ENCODE data around the gene KIF12. TPM values are rescaled to one million over a fixed set of nuclear protein-coding genes. Genes with fewer than 3 reads are reported as not detected.

Gene KIF12
- total and polyA plus RNA-seq, 9 donors = 0.54 to 17.8 (median 2.0) TPM; not detected in 1

DNA sequence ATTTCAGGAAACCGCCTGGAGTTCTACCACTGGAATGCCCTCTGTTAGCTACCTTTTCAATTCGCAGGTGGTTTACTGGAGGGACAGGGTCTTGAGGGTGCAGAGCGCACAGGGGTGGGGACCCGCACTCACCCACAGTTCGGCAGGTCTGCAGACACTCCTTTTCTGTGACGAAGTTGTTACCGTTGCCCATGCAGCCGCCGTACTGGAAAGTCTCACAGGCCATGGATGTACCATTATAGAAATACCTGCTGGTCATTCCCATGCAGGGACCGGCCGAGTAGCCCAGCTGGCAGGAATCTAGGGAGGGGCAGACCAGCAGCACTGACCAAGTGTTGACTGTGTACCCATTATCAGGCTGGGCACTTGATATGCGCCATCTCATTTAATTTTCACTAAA is 37.8 kb downstream of the KIF12 start:
- intact Hi-C loops (cut with DNase I) = no loop called here
- Histone ChIP-seq H3K4me1 (ENCODE audit: insufficient read depth) (peaks cover 15% of the 10 kb centered on the region), H3K36me3 (no peaks in the 10 kb centered on the region), H3K4me3 (no peak overlapping the region), H3K9me3 (no peaks in the 10 kb centered on the region), H3K27me3 (no peaks in the 10 kb centered on the region), H3K27ac (no peak overlapping the region)
- DNase-seq = peak in 1 of 5 donors; percentile 6
- TF ChIP-seq, protein P1, sequence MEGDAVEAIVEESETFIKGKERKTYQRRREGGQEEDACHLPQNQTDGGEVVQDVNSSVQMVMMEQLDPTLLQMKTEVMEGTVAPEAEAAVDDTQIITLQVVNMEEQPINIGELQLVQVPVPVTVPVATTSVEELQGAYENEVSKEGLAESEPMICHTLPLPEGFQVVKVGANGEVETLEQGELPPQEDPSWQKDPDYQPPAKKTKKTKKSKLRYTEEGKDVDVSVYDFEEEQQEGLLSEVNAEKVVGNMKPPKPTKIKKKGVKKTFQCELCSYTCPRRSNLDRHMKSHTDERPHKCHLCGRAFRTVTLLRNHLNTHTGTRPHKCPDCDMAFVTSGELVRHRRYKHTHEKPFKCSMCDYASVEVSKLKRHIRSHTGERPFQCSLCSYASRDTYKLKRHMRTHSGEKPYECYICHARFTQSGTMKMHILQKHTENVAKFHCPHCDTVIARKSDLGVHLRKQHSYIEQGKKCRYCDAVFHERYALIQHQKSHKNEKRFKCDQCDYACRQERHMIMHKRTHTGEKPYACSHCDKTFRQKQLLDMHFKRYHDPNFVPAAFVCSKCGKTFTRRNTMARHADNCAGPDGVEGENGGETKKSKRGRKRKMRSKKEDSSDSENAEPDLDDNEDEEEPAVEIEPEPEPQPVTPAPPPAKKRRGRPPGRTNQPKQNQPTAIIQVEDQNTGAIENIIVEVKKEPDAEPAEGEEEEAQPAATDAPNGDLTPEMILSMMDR (IDR thresholded peaks at IDR 0.05) = no peak
- 93 to 98% (median 94%) methylated on average over 12 of the region's 12 CpGs for WGBS, 3 donors

DNA sequence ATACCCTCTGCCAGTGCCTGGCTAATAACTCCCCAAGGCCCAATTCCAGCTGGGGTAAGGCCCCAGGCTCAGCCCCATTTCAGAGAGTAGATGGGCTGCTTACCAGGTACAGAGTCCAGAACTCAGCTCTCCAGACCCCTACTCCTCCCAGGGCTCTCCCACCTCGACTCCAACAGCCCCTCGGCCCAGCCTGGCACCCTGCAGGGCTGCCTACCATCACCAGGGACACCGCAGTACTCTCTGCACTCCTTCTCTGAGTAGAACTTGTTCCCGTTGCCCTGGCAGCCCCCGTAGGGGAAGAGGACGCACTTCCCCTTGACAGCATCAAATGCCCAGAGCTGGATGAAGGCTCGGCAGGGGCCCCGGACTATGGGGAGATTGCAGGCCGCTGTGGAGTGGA is 38.4 kb downstream of the KIF12 start:
- TF ChIP-seq, protein P1 (IDR thresholded peaks at IDR 0.05) = no peak
- TF ChIP-seq POLR2A (IDR thresholded peaks at IDR 0.05) (no peak), EP300 (IDR thresholded peaks at IDR 0.05) (no peak)
- intact Hi-C loops (cut with DNase I) = no loop called here
- peak in 2 of 5 donors; percentile 2 to 5 for DNase-seq
- H3K36me3 ChIP-seq = no peaks in the 10 kb centered on the region
- H3K9me3 ChIP-seq = no peaks in the 10 kb centered on the region
- WGBS, 3 donors = 65 to 77% (median 67%) methylated on average over 9 of the region's 9 CpGs
- H3K27me3 ChIP-seq = no peaks in the 10 kb centered on the region
- peaks cover 15% of the 10 kb centered on the region for H3K4me1 ChIP-seq (ENCODE audit: insufficient read depth)
- H3K27ac ChIP-seq = no peak overlapping the region
- no peak overlapping the region for H3K4me3 ChIP-seq

DNA sequence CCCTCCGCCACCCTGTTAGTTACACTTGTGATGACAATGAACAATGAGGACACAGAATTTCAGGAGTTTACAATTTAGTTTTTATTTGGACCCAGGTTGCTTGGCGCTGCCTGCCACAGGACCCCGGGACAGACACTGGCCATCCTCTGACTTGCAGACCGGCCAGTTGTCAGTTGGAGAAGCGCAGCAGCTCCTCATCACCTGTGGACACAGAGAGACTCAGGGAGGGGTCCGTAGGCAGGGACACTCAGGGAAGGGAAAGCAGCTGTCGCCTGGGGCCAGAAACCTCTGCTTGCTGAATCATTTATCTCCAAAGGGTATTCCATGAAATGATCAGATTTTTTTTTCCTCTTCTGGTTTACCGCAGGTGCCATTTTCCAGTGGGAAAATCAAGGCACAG is 39.0 kb downstream of the KIF12 start:
- DNase-seq = peak in 1 of 5 donors; percentile 7
- intact Hi-C loops (cut with DNase I) = no loop called here
- no peaks in the 10 kb centered on the region for H3K27me3 ChIP-seq
- peaks cover 15% of the 10 kb centered on the region for H3K4me1 ChIP-seq (ENCODE audit: insufficient read depth)
- no peaks in the 10 kb centered on the region for H3K36me3 ChIP-seq
- WGBS, 3 donors = 77 to 87% (median 84%) methylated on average over 8 of the region's 8 CpGs
- H3K4me3 ChIP-seq = no peak overlapping the region
- TF ChIP-seq EP300 (IDR thresholded peaks at IDR 0.05) = no peak
- TF ChIP-seq POLR2A (IDR thresholded peaks at IDR 0.05) = no peak
- TF ChIP-seq, protein P1 (IDR thresholded peaks at IDR 0.05) = no peak
- no peaks in the 10 kb centered on the region for H3K9me3 ChIP-seq
- no peak overlapping the region for H3K27ac ChIP-seq

DNA sequence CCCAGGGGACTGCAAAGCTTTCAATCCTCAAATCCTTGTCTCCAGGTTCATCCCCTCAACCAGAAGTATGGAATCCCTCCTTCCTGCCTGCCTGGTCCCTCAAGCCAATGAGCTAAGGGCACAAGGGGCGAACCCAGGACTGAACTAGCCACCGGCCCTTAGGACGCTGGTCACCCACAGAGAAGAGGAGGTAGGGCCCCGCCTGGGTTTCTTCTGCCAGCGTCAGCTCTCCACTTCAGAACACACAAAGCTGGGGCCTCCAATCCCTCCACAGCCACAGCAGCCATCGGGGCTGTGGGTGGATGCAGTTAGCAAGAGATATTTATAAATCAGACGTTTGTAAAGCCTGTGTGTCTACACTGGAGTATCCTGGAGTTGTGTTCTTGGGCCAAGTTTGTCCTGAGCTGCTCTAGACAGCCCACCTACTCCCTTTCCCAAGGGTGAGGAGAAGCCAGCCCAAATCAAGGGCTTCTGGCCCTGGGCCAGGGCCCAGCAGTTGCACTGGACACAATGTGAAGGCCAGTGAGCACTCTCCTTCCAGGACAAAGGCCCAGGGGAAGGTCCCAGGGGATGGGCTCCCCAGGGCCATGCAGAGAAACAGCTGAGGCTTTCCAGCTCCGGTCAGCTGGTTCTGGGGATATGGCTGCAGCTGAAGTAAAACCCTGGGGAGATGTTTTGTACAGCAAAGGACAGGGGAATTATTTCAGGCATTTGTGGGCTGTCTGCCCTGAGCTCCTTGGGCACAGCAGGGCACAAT is 39.9 kb downstream of the KIF12 start:
- no peak overlapping the region for H3K27ac ChIP-seq
- TF ChIP-seq EP300 (IDR thresholded peaks at IDR 0.05) = no peak
- no peak for TF ChIP-seq POLR2A (IDR thresholded peaks at IDR 0.05)
- TF ChIP-seq, protein P1 (IDR thresholded peaks at IDR 0.05) = no peak
- WGBS, 3 donors = 46 to 59% (median 49%) methylated on average over 8 of the region's 8 CpGs

More for the DNA sequence above, 39.9 kb downstream of the KIF12 start:
- Histone ChIP-seq H3K9me3 (no peaks in the 10 kb centered on the region), H3K27me3 (no peaks in the 10 kb centered on the region), H3K36me3 (no peaks in the 10 kb centered on the region), H3K4me3 (no peak overlapping the region), H3K4me1 (ENCODE audit: insufficient read depth) (peaks cover 15% of the 10 kb centered on the region)
- DNase-seq = peak in 3 of 5 donors; percentile 12 to 62 (median 16)
- intact Hi-C loops (cut with DNase I) = no loop called here

Data from ovary (tissue), 9 donors.